ENCODE data around the gene TRAIP.
"Not testable (repeated sequence)": the region's sequence is repeated elsewhere in the genome, so short reads cannot be mapped to it uniquely, and the experiment has no call there.

The TRAIP gene

GRCh38 chr3:49856181-49857005 lies at the start of gene TRAIP:
Gene TRAIP (minus strand): TSS chr3:49856564. CDS start chr3:49856453, 111 bp downstream.
- no peak within 1 kb of the TSS for H3K27ac ChIP-seq
- peak; percentile 45 for DNase-seq (ENCODE audit: low read depth, low spot score)

- H3K27ac ChIP-seq, result peak overlapping the region; percentile 99
Measured at GRCh38 chr3:49904448-49904847, 48.1 kb upstream of the TRAIP start.

DNA sequence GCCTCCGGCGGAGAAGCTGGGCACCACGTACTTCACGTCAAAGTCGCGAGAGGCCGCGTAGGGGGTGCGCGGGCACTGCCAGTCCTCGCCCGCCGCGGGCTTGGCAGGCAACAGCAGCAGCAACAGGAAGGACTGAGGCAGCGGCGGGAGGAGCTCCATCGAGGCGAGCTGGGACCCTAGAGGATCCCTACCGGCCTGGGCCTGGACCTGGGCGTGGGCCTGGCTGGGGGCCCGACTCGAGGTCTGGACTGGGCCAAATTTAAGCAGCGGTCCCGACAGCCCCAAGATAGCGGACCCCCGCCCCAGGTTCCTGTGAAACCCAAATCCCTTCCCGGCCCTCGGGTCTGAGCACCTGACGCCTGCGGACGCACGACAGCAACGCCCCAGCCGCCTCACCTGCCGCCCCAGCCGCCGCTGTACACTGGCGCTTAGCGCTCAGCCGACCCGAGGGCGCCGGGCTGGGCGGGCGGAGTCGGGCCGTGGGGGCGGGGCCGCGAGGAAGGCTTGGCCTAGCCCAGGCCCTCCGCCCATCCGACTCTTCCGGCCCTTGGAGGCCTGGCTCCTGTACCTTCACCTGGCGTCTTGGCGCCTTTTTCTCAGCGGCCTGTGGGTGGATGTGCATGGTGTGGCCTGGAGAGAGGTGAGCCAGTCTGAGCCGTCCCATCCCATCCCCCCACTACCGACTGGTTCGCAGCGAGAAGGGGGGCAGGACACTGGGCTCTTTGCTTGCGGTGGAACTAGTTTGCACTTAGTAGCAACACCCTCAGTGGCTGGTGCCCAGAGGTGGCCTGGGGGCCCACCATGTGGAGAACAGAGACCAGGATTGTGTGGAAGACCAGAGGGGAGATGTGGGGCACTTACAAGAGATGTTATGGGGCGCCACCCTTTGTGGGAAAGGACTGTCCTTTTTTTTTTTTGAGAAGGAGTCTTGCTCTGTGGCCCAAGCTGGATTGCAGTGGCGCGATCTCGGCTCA lies 47.4 kb upstream of the TRAIP start, which contains the start of gene MST1R:
Gene MST1R (minus strand): TSS at position 423 of the 974 bp plus-strand sequence. CDS start 264 bp downstream, at position 159.
- peak within 1 kb of the TSS; percentile 99 for H3K27ac ChIP-seq
- no peak for DNase-seq (ENCODE audit: low read depth, low spot score)

More at GRCh38 chr3:49904448-49904847, 48.1 kb upstream of the TRAIP start:
- not testable (repeated sequence) for DNase-seq (ENCODE audit: low read depth, low spot score)

GRCh38 chr3:49902511-49903345 lies 46.4 kb upstream of the TRAIP start:
- no peak for DNase-seq (ENCODE audit: low read depth, low spot score)
- peak overlapping the region; percentile 99 for H3K27ac ChIP-seq

DNA sequence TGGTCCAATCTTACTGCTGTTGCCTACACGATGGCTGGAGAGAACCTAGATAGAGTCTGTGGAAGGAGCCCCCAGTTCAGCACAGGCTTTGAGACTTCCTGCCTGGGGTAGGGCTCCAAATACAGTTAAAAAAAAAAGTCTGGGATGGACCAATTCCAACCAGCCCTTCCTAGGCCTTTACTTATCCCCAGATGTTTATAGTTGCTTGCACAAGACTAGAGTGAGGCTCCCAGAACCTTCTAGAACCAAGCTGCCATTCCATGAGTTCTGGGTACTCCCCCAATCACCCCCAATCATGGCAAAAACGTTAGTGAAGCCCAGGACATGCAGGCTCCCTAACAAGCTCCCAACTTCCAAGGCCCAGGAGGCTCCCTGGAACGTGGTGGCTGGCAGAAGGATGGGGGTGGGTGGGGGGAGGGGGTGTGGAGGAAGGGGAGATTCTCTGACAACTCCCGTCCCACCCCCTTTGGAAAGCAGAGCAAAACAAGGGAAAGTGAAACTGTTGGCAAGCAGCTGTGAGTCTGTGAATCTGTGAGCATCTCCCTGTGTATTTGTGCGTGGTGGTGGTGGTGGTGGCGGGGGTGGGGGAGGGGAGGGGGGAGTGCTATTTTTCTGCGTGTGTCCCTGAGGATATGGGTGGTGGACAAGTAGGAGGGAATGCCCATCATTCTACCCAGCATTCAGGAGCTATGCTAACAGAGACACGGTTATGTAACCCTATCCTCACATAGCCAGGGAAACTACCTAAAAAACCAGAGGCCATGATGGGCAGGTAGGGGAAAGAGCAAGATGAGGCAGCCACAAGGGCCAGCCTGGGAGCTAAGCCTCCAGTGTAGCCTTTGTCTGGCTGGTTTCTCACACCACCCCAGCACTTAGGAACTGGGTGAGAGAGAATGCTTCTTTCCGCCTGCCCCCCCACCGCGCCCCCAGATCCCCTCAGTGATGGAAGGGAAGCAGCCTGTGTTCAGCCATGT lies 45.3 kb upstream of the TRAIP start:
- DNase-seq (ENCODE audit: low read depth, low spot score), result no peak
- H3K27ac ChIP-seq, result peak overlapping the region; percentile 99

- peak overlapping the region; percentile 99 for H3K27ac ChIP-seq
- DNase-seq (ENCODE audit: low read depth, low spot score), result peak; percentile 95
Measured at GRCh38 chr3:49900491-49901153, 44.3 kb upstream of the TRAIP start.

GRCh38 chr3:49899815-49900214 lies 43.5 kb upstream of the TRAIP start:
- DNase-seq (ENCODE audit: low read depth, low spot score), result no peak
- H3K27ac ChIP-seq, result peak overlapping the region; percentile 99

DNA sequence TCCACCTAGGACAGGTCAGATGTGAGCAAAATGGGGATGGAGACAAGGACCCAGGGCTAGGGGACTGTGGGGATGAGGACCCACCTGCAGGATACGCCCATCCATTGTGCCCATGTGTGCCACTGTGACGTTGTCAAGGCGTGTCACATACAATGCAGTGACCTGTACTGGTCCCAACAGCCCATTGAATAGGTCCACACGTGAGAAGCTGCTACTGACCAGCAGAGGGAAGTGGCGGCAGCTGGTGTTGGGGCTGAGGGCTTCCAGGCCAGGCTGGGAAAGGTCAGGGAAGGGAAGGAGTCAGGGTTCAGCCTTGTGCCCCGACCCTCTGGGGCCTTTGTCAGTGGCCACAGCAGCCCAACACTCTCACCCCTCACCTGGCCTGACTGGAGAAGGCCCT lies 42.6 kb upstream of the TRAIP start:
- peak overlapping the region; percentile 99 for H3K27ac ChIP-seq
- no peak for DNase-seq (ENCODE audit: low read depth, low spot score)

DNA sequence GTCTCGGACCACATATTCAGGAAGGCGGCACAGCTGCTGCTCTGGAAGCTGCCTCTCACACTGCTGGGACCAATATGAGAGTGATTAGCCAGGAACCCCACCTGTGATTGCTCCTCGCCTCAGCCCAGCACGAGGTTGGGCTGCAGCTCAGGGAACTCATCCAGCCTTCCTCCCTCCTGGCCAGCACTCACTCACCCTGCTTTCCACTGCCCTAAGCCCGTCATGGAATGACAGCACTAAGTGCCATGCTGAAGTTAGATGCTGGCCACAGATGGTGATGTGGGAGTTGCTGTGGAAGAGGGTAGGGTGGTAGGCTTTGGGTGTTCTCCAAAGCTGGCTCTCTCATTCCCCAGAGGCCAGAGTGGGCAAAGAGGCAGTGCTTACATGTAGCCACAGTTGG lies 40.0 kb upstream of the TRAIP start:
- no peak for DNase-seq (ENCODE audit: low read depth, low spot score)
- H3K27ac ChIP-seq, result no peak overlapping the region

DNA sequence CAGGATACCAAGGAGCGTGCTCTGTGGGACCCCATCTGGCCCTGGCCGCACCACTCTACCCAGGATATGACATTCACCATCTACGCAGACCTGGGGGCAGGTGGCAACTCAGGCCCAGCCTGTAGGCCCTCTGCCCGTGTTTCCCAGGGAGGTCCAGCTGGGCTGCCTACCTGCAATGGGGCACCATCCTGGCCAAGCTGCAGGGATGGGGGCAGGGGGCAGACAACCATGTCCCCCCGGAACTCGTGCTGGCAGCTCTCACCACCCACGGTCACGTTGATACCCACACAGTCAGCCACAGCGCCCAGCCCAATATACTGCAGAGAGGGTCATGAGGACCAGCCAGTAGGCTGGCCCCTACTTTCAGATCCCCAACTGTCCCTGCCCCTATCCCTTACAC lies 39.4 kb upstream of the TRAIP start:
- no peak overlapping the region for H3K27ac ChIP-seq
- DNase-seq (ENCODE audit: low read depth, low spot score), result no peak

- no peak for DNase-seq (ENCODE audit: low read depth, low spot score)
Measured at GRCh38 chr3:49889296-49889695, 32.9 kb upstream of the TRAIP start.

GRCh38 chr3:49886922-49887265 lies 30.5 kb upstream of the TRAIP start:
- DNase-seq (ENCODE audit: low read depth, low spot score), result no peak

More at GRCh38 chr3:49889296-49889695, 32.9 kb upstream of the TRAIP start:
- no peak overlapping the region for H3K27ac ChIP-seq

DNA sequence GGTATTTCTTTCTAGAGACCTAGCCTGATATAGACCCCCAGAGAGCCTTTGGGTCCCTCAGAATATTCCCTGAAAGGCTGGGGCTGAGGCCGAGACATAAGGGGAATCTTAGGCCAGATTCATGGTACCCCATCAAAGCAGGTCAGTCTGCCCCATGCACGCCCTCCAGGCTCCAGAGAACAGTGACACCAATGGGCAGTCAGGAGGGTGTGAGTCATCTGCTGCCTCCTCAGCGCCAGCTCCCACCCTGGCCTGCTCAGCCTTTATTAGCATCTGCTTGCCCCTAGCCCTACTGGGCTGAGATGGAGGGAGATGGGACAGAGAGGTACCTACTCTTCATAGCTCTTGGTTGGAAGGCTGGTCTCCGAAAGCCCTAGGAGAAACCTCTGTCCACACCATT lies 27.6 kb upstream of the TRAIP start:
- no peak for DNase-seq (ENCODE audit: low read depth, low spot score)
- no peak overlapping the region for H3K27ac ChIP-seq

More at GRCh38 chr3:49886922-49887265, 30.5 kb upstream of the TRAIP start:
- no peak overlapping the region for H3K27ac ChIP-seq

GRCh38 chr3:49882166-49882565 lies 25.8 kb upstream of the TRAIP start:
- no peak for DNase-seq (ENCODE audit: low read depth, low spot score)
- no peak overlapping the region for H3K27ac ChIP-seq

DNA sequence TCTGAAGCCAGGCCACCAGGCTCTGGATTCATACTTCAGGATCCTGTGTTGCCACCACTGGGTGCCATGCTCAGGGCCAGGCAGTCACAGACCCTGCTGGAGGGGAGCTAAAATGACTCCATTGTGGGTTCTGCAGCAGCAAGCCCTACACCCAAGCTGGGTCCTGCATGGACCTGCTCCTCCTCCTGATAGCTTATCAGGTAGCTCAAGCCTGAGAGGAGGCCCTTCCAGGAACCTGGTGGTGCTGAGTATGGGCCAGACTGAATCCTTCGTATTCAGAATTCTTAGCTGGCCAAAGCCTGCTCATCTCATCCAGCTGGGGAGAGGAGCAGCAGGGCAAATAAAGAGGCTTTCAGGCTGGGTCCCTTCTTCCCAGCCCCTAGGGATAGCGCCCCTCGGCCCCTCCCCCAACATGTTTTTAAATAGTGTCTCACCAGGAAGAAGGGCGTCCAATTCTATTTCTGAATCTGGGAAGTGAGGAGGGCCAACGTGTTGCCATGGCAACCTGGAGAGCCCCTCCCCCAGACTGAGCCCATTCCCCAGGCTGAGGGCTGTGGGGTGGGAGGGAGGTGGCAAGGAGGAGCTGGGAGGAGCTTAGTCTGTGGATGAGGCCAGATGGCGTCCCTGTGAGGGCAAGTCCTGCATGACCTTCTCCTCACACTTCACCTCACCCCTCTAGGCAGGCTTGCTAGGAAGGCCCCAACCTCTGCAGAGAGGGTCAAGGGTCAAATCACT lies 24.4 kb upstream of the TRAIP start:
- no peak for DNase-seq (ENCODE audit: low read depth, low spot score)

GRCh38 chr3:49879721-49880120 lies 23.4 kb upstream of the TRAIP start:
- no peak for DNase-seq (ENCODE audit: low read depth, low spot score)
- no peak overlapping the region for H3K27ac ChIP-seq

More for the DNA sequence above, 24.4 kb upstream of the TRAIP start:
- H3K27ac ChIP-seq, result no peak overlapping the region

DNA sequence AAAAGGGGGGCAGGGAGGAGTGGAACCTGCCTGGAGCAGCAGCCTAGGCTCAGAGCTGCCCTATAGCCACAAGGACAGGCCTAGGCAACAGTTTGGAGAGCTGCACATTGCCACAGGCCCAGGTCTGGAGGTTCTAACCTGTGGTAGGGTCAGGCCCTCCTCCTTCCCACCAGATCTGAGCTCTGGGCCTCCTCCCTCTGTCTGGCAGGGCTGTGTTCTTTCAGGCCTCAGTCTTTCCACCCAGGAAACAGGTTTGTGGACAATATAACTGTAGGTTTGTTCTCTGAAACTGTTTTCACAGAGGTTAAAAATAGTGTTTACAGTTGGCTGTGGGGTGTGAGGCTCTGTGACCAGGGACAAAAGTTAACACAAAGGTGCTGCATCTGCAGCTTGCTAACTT lies 22.3 kb upstream of the TRAIP start:
- DNase-seq (ENCODE audit: low read depth, low spot score), result no peak
- no peak overlapping the region for H3K27ac ChIP-seq

DNA sequence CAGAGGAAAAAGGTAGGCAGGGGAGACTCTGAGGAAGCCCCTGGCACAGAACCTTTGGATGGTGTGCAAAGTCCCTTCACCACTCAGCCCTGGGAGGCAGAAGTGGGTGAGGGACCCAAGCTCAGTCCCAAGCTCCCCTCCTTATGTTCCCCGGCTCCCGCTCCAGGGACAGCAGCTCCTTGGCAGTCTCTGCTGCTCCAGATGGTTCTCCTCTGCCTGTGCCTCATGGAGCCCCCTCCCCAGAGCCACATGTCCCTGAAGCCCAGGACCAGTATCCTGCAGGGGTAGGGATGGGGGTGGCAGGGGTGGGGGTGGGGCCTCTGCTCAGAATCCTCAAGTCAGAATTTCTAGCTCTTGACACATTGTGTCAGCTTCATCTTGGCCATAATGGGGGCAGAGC lies 21.4 kb upstream of the TRAIP start:
- H3K27ac ChIP-seq, result no peak overlapping the region
- DNase-seq (ENCODE audit: low read depth, low spot score), result no peak
